Muscle layer of colon (tissue), 2 donors: ENCODE results near the gene PDILT.

Experiments used
- H3K27ac ChIP-seq: one replicate; pipeline ENCODE4 v1.7.0; 2013; ENCODE audit warnings: low read depth, mild to moderate bottlenecking, low read length, moderate library complexity
- H3K27me3 ChIP-seq, 2 donors: one replicate each; pipeline ENCODE4 v1.7.0; 2013; ENCODE audit warnings: low read length in 2 of 2, mild to moderate bottlenecking in 2 of 2; ENCODE audit not compliant: insufficient read depth in 2 of 2, control insufficient read depth in 1 of 2
- H3K36me3 ChIP-seq: one replicate; pipeline ENCODE4 v1.7.0; 2013; ENCODE audit warnings: mild to moderate bottlenecking, low read length; ENCODE audit not compliant: insufficient read depth
- H3K4me1 ChIP-seq: one replicate; pipeline ENCODE4 v1.7.0; 2013; ENCODE audit warnings: mild to moderate bottlenecking, low read length; ENCODE audit not compliant: insufficient read depth
- H3K4me3 ChIP-seq, 2 donors: one replicate each; pipeline ENCODE4 v1.7.0; 2013; ENCODE audit warnings: low read length in 2 of 2, low read depth in 1 of 2, mild to moderate bottlenecking in 1 of 2, moderate library complexity in 1 of 2
- H3K9ac ChIP-seq: one replicate; pipeline ENCODE4 v1.7.0; 2013; ENCODE audit warnings: low read length
- H3K9me3 ChIP-seq: one replicate; pipeline ENCODE4 v1.7.0; 2013; ENCODE audit warnings: mild to moderate bottlenecking, low read length
- donor health status: abdominal sarcoma.
- donor health status: Adenocarcinoma of cecum.

The PDILT gene

GRCh38 chr16:20385844-20386832, 18.4 kb downstream of the PDILT start:
- Histone ChIP-seq H3K9me3 (no peaks in the 10 kb centered on the region), H3K9ac (no peak overlapping the region), H3K4me3 (no peak overlapping the region), H3K27me3 (no peaks in the 10 kb centered on the region), H3K36me3 (no peaks in the 10 kb centered on the region), H3K27ac (no peak overlapping the region), H3K4me1 (no peaks in the 10 kb centered on the region)

DNA sequence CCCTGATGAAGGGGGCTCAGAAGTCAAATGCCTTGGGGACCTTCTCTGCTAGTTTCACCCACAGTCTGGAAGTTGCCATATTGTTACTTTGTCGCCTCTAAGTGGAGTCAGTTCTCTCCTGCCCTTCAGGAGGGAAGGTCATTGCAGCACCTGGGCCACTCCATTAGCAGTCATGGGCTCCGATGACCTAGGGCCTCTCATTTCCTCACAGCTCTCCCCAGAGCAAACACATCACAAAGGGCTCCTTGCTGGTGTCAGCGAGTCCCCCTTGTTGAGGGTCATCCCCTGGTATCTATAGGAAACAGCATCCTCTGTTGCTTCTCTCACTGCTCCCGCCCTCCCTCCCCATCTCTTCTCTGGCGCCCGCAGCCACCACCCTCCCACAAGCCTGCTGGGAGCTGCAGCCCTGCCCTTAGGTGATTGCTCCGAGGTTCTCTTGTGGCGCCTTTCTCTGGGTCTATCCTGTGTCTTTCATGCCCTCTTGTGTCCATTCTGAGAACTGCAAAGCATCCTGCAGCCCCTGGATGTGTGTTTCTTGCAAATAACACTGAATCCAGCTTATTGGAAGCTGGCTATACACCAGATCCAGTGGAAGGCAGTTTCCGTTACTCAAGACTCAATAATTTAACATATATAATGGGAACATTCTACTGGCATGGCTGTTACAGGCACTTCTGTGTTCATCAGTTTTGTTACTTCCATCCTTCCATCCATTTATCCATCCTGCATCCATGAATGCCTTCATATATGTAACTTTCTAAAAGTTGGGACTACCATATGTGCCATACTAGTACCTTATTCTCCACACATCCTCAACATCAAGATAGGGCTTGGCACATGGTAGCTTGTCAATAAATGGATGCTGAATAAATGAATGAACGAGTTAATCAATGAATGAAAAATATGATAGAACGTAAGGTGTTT, 21.2 kb downstream of the PDILT start:
- no peaks in the 10 kb centered on the region for H3K27me3 ChIP-seq
- H3K9ac ChIP-seq, result no peak overlapping the region
- H3K4me1 ChIP-seq, result no peaks in the 10 kb centered on the region
- H3K9me3 ChIP-seq, result no peaks in the 10 kb centered on the region
- no peak overlapping the region for H3K4me3 ChIP-seq
- no peak overlapping the region for H3K27ac ChIP-seq
- no peaks in the 10 kb centered on the region for H3K36me3 ChIP-seq

DNA sequence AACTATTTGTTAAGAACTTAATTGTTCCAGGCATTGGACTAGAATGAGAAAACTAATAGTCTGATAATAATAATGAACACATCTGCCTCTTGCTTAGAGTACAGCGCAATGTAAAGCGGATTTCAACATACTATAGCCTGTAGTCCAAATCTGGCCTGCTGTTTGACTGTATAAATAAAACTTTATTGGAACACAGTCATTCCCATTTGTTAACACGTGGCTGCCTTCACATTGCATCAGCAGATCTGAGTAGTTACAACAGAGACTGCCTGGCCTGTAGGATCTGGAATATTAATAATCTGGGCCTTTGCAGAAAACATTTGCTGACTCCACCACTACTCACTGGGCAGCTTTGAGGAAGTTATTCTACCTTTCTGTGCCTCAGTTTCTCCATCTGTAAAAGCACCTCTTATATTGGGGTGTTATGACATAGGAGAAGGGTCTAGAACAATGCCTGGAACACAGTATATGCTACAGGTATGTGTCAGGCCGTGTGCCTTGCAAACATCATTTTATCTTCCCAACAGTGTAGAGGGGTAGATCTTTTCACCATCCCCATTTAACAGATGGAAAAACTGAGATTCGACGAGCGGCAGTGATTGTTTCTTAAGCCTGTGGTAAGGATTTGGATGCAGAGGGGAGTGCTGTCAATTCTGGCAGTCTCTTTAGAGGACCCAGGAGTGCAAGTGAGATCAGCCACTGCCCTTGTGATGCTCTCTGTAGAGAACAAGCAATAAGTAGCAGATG, 22.2 kb downstream of the PDILT start:
- no peaks in the 10 kb centered on the region for H3K9me3 ChIP-seq

DNA sequence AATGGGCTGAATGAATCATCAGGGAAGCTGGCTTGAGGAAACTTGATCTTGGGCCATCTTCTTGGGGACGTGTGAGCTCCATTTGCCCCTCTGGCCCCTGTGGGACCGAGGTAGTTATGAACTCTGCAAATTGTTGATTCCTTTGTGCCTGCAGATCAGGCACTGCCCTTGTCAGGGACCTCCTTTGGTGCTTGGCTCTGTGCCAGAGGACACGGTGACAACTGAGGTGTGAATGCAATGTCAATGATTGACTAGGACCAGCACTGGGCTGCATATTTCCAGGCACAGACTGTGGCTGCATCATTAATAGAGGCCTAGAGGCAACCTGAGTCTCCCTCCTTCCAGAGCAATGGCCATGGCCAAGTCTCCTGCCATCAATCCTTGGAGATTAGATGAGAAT, 23.8 kb downstream of the PDILT start:
- Histone ChIP-seq H3K4me1 (no peaks in the 10 kb centered on the region), H3K9me3 (no peaks in the 10 kb centered on the region), H3K27ac (no peak overlapping the region), H3K9ac (no peak overlapping the region), H3K36me3 (no peaks in the 10 kb centered on the region), H3K4me3 (no peak overlapping the region), H3K27me3 (no peaks in the 10 kb centered on the region)

More for the DNA sequence above, 22.2 kb downstream of the PDILT start:
- no peaks in the 10 kb centered on the region for H3K36me3 ChIP-seq
- H3K27me3 ChIP-seq, result no peaks in the 10 kb centered on the region
- no peak overlapping the region for H3K27ac ChIP-seq
- no peak overlapping the region for H3K4me3 ChIP-seq
- no peaks in the 10 kb centered on the region for H3K4me1 ChIP-seq
- no peak overlapping the region for H3K9ac ChIP-seq

DNA sequence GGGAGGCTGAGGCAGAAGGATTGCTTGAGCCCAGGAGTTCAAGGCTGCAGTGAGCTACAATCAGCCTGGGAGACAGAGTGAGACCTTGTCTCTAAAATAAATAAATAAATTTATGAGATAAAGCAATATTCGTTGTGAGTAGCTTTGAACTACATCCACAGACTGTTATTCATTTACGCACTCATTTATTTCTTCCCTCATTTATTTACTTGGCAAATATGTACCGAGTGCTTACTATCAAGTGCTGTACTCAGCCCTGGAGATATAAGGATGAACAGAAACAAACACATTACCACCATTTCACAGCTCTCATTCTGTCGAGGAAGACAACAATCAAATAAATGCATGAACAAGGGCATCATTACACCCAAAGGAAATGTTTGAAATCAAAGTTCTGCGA, 27.4 kb downstream of the PDILT start:
- Histone ChIP-seq H3K4me3 (no peak overlapping the region), H3K4me1 (no peaks in the 10 kb centered on the region), H3K36me3 (no peaks in the 10 kb centered on the region), H3K9me3 (no peaks in the 10 kb centered on the region), H3K27ac (no peak overlapping the region), H3K27me3 (no peaks in the 10 kb centered on the region), H3K9ac (no peak overlapping the region)

DNA sequence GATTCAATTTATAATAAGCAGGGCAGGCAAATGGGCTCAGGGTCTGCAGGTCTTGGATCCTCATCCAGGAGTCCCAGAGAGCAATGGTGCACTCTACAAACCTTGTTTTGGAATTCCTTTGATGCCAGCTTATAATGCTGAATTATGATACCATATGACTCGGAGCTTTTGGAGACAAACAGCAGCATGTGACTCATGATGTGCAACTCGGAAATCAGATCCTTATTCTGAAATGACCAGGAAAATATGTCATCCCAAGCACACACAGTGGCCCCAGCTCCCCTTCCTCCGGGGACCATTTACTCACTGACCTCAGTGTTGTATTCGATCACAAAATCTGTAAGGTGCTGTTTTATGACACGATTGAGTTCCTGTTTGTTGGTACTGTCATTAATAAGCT, 31.8 kb downstream of the PDILT start:
- no peaks in the 10 kb centered on the region for H3K27me3 ChIP-seq
- H3K9ac ChIP-seq, result no peak overlapping the region
- no peaks in the 10 kb centered on the region for H3K36me3 ChIP-seq
- H3K4me1 ChIP-seq, result no peaks in the 10 kb centered on the region
- H3K9me3 ChIP-seq, result no peaks in the 10 kb centered on the region
- no peak overlapping the region for H3K4me3 ChIP-seq
- H3K27ac ChIP-seq, result no peak overlapping the region

- Histone ChIP-seq H3K36me3 (no peaks in the 10 kb centered on the region), H3K4me3 (no peak overlapping the region), H3K27ac (no peak overlapping the region), H3K27me3 (no peaks in the 10 kb centered on the region), H3K4me1 (no peaks in the 10 kb centered on the region), H3K9ac (no peak overlapping the region), H3K9me3 (no peaks in the 10 kb centered on the region)
These were observed 35.0 kb downstream of the PDILT start for GRCh38 chr16:20369452-20370054.

DNA sequence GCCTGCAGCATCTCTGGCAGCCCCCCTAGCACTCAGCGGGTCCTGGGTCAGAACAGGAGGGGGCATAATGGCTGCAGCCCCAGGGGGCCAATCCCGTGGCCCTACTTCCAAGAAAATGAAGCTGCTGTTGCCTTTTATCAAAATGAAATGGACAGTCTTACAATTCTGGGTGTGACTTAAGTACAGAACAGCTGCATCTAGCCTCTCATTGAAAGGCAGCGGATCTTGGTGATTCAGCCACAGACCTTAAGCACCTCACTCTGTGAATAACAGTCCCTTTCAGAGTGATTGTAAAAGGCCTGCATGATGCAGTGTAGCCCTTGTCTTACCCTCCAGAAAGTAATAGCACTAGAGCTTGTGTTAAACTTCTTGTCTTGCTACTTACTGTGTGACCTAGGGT, 40.5 kb downstream of the PDILT start:
- no peaks in the 10 kb centered on the region for H3K9me3 ChIP-seq
- H3K27ac ChIP-seq, result no peak overlapping the region
- no peaks in the 10 kb centered on the region for H3K36me3 ChIP-seq
- H3K9ac ChIP-seq, result no peak overlapping the region
- no peak overlapping the region for H3K4me3 ChIP-seq
- no peaks in the 10 kb centered on the region for H3K27me3 ChIP-seq
- no peaks in the 10 kb centered on the region for H3K4me1 ChIP-seq

GRCh38 chr16:20363191-20363590, 41.3 kb downstream of the PDILT start:
- Histone ChIP-seq H3K9me3 (no peaks in the 10 kb centered on the region), H3K27ac (no peak overlapping the region), H3K9ac (no peak overlapping the region)

GRCh38 chr16:20359997-20360396, 44.5 kb downstream of the PDILT start:
- no peaks in the 10 kb centered on the region for H3K9me3 ChIP-seq
- H3K27me3 ChIP-seq, result no peaks in the 10 kb centered on the region
- H3K4me1 ChIP-seq, result no peaks in the 10 kb centered on the region
- no peak overlapping the region for H3K9ac ChIP-seq
- H3K27ac ChIP-seq, result no peak overlapping the region
- no peak overlapping the region for H3K4me3 ChIP-seq
- no peaks in the 10 kb centered on the region for H3K36me3 ChIP-seq

More at GRCh38 chr16:20363191-20363590, 41.3 kb downstream of the PDILT start:
- H3K36me3 ChIP-seq, result no peaks in the 10 kb centered on the region
- no peak overlapping the region for H3K4me3 ChIP-seq
- H3K27me3 ChIP-seq, result no peaks in the 10 kb centered on the region
- H3K4me1 ChIP-seq, result no peaks in the 10 kb centered on the region
